Renal cortex interstitium (tissue), 11 donors: ENCODE results near the gene ZNF638. TPM values are rescaled to one million over a fixed set of nuclear protein-coding genes. Genes with fewer than 3 reads are reported as not detected.
"Not testable (repeated sequence)": the region's sequence is repeated elsewhere in the genome, so short reads cannot be mapped to it uniquely, and the experiment has no call there.

Experiments used
- DNase-seq, 11 donors: peaks; one replicate each; pipeline ENCODE4 v3.0.0-alpha.2; 2013; ENCODE audit warnings: low read depth in 9 of 11, low spot score in 4 of 11; ENCODE audit errors: extremely low read depth in 1 of 11
- polyA plus RNA-seq, 3 donors: library from polyadenylated mRNA; unstranded; fragments of 120-200 nt; gene quantifications; one replicate each; pipeline ENCODE4 v1.2.1, GENCODE V29; 2013; ENCODE audit not compliant: insufficient read length in 3 of 3

Gene ZNF638
- polyA plus RNA-seq, 3 donors = 188 to 231 (median 227) TPM

DNA sequence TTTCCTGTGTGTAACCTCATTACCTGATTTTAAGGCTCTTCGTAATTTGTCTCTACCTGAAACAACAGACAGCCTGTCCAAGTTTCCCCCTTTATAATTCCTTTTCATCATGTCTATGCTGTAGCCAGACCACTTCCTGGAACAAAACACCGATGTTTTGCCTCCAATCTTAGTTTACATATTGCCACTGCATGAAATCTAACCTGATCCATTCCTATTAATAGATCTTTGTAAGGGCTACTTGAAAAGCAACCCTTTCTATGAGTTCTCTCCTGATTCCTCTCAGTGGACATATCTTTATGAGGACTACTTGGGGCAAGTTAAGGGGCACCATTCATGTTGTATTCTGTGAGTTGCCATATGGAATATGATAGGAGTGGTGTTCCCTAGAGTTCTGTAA, 30.9 kb downstream of the ZNF638 start:
- DNase-seq = no peak

DNA sequence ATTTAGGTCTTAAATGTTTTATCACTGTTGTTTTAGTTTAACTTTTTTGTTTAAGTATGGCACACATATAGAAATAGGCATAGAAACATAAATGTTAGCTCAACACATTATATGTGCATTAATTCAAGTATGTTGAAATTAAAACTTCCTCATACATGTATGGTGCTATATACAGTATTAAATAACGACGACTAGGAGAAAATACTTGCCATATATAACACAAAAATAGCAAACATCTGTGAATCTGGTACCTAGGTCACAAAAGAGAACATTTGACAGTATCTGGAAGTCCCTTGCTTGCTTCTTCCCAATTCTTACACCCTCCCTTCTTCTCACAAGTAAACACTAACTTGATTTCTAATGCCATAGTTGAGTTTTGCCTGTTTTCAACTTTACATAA, 38.4 kb downstream of the ZNF638 start:
- no peak for DNase-seq

DNA sequence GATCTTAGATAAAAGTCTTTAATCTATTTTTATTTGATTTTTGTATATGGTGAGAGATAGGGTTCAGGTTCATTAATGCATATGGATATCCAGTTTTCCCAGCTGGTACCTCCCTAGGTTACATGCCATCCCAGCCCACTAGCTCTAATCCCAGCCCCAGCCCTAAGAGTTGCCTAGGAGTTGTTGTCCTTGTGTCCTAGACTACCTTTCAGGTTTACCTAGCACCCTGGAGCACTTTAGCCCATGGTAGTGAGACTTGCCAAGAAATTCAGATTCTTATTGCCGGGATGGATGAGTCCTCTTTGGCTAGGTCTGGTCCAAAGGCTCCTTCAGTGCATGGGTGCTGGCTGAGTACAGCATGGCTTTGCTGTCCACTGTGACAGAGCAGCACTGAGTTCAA, 40.5 kb downstream of the ZNF638 start:
- DNase-seq = no peak

DNA sequence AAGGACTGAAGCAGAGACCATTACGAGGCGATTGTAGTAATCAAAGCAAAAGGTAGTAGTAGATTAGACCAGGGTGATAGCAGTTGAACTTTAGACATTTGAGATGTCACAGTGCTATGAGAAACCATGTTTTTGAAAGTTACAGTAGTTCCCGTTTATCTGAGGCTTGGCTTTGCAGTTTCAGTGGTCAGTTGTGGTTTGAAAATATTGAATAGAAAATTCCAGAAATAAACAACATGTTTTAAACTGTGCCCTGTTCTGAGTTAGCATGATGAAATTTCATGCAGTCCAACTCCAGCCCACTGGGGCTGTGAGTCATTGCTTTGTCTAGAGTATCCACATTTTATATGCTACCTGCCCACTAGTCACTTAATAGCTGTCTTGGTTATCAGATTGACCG, 47.5 kb downstream of the ZNF638 start:
- DNase-seq = no peak

DNA sequence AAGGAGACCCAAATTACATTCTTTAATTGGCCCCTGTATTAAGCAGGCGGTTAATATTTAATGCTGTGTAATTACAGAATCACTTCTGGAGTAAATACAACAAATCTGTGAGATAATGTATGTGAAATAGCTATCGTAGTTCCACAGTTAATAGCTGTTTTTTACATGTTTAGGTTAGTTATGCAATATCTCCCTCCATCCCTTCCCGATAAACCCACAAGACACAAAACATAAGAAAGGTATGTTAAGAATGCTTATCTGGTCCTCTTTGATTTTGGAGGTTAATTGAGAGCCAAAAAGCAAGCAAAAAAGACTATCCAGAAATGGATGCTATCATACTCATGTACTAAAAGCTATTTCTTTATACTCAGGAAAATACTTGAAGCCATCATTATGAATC, 49.1 kb downstream of the ZNF638 start:
- no peak for DNase-seq

DNA sequence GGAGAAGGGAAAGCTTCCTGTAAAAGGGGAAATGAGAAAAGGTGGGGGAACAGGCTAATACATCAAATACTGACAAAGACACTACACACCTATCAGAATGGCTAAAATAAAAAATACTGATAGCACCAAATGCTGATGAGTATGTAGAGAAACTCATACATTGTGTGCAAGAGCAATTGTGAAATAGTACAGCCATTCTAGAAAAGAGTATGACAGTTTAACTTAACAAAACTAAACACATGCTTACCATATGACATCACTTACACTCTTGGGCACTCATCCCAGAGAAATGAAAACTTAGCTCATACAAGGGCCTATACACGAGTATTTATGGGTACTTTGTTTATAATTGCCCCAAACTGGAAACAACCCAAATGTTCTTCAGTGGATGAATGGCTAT, 53.4 kb downstream of the ZNF638 start:
- DNase-seq = no peak

DNA sequence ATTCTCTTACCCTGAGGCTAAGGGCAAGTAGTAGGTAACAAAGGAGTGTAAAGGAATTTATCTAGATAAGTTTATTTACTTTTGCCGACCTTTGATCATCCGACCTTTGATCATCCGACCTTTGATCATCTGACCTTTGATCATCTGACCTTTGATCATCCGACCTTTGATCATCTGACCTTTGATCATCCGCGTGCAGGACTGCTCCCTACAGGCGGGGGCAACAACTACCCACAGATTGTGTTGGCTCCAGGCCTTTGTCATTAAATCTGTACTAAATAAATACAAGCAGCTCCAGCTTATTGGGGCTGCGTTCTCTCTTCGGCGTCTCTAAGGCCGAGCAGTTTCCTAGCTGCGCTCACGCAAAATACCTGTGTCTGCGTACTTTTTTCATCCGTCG, 56.6 kb downstream of the ZNF638 start:
- DNase-seq = no peak

DNA sequence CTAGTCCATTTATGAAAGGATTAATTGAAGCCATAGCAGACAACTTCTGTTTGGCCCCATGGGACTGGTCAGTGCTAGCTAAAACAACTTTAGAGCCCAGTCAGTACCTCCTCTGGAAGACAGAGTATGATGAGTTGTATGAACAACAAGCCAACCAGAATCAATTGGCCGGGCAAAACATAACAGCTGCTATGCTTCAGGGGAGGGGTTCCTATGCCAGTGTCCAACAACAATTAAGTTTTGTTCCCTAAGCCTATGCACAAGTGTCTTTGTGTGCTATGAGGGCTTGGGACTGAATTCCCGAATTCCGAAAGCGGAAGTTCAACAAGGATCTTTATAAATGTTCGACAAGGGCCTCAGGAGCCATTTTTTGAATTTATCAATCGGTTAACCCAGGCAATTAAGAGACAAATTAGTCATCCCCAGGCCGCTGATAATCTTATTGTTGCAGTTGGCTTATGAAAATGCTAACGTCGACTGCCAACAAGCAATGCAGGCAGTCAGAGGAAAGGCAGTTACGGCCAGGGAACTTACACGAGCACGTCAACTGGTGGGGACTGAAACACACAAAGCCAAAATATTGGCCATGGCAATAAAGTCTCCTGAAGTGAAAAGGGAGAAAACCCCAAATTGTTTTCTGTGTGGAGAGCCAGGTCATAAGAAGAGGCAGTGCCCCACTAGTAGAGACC, 57.9 kb downstream of the ZNF638 start:
- DNase-seq = no peak

DNA sequence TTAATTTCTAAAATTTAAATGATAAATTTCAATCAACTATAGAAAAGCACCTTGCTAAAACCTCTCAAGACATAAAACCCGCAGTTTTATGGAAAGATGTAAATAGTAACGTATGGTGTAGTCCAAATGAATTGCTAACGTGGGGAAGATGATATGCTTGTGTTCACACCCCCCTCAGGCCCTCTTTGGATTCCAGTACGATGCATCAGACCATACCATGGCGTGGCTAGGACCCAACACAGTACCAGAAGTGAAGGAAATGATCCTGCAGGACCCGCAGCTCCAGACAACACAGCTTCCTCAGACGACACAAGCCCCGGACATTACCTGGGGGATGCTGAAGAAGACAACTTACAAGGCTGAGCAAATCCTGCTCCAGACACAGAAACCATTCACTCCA, 61.6 kb downstream of the ZNF638 start:
- no peak for DNase-seq

DNA sequence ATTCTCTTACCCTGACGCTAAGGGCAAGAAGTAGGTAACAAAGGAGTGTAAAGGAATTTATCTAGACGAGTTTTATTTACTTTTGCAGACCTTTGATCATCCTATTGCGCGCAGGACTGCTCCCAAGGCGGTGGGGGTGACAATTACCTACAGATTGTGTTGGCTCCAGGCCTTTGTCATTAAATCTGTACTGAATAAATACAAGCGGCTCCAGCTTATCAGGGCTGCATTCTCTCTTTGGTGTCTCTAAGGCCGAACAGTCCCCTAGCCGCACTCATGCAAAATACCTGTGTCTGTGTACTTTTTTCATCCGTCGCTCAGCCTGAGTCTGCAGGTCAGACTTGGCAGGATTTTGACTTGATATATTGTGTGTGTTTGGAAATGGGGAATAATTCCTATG, 63.9 kb downstream of the ZNF638 start:
- no peak for DNase-seq

DNA sequence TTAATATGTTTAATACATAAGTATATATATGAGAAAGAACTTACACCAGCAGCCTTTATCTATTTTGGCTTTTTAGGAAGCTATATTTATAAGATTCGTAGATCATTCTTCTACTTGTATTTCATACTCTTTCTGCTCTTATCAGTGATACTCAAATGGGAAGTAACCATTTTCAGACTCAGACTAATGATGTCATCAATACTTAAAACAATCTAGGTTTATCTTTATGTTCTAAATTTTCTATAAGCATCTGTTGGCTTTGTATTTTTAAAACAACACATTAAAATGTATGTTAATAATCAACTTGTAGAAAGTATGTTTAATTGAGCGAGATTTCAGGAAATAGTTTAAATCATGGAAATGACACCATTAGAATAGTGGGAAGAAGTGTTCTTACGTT, 70.8 kb downstream of the ZNF638 start:
- DNase-seq = no peak

DNA sequence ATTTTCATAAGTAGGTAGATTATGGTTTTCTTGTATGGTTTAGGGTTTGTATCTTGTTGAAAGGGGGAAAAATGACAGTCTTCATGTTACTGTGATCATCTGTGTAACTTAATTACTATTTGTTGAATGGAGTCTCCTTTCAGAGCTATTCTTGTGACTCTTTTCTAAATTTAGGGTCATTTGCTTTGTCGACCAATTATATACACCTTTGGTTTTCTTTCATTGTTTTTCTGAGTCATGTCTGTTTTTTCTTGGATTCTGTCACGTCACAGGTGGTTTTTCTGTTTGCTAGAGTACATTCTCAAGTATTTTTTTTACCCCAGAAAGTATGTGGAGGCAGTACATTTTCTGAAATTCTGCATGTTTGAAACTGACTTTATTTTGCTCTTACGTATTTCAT, 78.0 kb downstream of the ZNF638 start:
- DNase-seq = no peak

DNA sequence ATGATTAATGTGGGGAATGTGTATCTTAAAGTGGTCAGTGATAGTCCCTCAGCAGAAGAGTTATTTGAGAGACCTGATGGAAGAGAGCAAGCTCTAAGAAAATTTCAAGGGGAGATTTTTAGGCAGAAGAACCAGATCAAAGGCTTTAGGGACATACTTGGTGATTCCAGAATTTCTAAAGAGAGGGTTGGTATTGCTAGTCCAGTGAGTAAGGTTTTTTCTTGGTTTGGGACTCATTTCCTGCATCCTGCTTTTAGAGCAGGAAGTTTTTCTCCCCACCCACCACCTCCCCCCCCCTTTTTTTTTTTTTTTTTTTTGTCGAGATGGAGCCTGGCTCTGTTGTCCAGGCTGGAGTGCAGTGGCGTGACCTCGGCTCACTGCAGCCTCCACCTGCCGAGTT, 79.1 kb downstream of the ZNF638 start:
- no peak for DNase-seq

DNA sequence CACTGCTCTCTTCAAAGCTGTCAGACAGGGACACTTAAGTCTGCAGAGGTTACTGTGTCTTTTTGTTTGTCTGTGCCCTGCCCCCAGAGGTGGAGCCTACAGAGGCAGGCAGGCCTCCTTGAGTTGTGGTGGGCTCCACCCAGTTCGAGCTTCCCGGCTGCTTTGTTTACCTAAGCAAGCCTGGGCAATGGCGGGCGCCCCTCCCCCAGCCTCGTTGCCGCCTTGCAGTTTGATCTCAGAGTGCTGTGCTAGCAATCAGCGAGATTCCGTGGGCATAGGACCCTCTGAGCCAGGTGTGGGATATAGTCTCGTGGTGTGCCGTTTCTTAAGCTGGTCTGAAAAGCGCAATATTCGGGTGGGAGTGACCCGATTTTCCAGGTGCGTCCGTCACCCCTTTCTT, 85.3 kb downstream of the ZNF638 start:
- not testable (repeated sequence) for DNase-seq

DNA sequence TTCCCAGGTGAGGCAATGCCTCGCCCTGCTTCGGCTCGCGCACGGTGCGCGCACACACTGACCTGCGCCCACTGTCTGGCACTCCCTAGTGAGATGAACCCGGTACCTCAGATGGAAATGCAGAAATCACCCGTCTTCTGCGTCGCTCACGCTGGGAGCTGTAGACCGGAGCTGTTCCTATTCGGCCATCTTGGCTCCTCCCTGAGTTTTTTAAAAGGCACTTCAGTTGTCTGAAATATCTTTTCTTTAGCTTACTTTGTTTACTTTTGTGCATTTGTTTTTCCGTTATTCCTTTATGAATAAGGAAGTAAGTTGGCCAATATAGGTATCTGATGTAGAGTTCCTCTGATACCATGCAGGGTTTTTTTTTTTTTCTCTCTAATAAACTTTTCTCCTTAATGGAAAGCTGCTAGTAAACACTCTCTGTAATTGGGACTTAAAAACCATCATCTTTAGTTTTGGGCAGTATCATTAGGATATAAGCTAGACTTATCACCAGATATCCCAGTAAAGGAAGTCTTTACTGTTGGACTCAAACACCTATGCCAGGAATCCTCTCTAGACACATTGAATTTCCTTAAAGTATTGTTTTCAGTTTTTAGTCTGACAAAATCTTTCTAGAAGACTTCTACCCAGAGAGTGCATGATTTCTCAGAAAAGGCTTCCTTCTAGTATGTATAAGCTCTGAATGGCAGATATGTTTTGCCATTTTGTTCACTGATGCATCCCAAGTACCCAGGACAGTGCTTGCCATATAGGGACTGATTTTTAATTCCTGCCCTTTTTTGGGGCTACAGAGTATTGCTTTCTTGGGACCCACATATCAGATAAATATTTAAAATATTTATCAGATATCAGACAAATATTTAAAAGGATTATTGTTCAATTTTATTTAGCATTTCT, 86.0 kb downstream of the ZNF638 start:
- DNase-seq = peak in 1 of 11 donors; percentile 2

DNA sequence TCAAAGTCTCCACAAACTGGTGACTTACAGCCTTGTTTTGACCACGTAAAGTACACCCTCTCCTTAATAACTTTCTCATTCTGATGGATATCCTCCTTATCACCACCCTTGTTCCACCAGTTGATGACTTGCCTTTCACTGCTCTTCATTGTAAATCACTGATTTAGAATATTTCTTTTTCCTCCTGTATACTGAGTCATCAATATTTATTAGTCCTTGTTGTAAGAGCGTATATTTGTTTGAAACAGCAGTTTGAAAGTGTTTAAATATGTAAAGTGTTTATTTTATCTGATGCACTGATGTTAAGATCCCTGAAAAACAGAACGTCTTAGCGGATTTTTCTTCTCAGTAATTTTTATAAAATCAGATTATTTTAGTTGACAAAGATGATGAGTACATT, 87.6 kb downstream of the ZNF638 start:
- DNase-seq = no peak

DNA sequence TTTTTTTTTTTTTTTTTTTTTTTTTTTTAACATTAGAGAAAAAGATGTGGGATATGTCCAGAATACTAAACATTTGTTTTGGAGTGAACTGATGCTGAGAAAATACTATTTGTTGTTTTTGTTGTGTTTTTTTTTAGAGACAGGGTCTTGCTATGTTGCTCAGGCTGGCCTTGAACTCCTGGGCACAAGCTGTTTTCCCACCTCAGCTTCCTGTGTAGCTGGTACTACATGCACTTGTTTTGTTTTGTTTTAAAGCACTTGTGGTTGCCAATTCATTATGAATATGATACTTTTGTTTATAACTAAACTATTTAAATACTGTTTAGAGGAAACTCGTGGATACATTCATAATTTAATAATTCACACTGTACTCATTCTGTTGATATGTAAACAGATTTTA, 88.4 kb downstream of the ZNF638 start:
- DNase-seq = no peak

DNA sequence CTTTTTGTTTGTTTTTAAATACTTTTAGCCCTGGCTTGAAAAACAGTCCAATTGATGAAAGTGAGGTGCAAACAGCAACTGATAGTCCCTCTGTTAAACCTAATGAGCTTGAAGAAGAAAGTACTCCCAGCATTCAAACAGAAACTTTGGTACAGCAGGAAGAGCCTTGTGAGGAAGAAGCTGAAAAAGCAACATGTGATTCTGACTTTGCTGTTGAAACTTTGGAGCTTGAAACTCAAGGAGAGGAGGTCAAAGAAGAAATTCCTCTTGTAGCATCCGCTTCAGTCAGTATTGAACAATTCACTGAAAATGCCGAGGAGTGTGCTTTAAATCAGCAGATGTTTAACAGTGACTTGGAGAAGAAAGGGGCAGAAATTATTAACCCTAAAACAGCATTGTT, 91.2 kb downstream of the ZNF638 start:
- DNase-seq = no peak

DNA sequence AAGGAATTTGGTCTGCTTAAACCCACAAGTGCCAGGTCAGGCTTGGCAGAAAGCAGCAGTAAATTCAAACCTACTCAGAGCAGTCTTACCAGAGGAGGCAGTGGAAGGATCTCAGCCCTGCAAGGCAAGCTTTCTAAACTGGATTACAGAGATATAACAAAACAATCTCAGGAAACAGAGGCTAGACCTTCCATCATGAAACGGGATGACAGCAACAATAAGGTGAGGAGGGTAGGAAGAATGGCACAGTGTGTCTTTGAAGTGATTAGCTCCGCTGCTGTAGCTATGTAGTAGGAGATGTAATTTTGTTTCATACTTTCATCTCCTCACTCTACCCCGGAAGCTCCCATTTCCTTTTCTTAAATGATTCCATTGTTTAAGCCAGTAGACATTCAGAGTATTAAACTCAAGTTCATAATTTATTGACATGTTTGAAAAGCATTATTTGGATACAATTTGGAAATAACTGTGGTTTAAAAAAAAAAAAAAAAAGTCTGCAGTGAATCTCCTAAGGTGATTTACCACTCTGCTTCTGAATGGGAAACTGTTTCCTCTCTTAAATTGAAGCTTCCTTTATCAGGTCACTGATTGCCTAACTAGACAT, 92.3 kb downstream of the ZNF638 start:
- peak in 1 of 11 donors; percentile 12 for DNase-seq

DNA sequence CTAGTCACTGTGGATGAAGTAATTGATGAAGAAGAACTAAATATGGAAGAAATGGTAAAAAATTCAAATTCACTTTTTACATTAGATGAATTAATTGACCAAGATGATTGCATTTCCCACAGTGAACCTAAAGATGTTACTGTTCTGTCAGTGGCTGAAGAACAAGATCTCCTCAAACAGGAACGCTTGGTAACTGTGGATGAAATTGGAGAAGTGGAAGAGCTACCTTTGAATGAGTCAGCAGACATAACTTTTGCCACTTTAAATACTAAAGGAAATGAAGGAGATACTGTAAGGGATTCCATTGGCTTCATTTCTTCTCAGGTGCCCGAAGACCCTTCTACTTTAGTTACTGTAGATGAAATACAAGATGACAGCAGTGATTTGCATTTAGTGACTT, 95.1 kb downstream of the ZNF638 start:
- DNase-seq = no peak
